GM19397 (cell line): ENCODE measurements around the gene KCTD11.

ENCODE experiments used
- ATAC-seq: cut with Tn5 transposase; IDR thresholded peaks from one replicate; pipeline ENCODE4 v1.9.1; 2021; ENCODE audit warnings: mild to moderate bottlenecking, moderate library complexity; ENCODE audit not compliant: unreplicated experiment

Gene KCTD11

GRCh38 chr17:7370853-7371252, 18.9 kb downstream of the KCTD11 start:
- no peak for ATAC-seq

- ATAC-seq: no peak
Observed at GRCh38 chr17:7374353-7374752, 22.4 kb downstream of the KCTD11 start.

DNA sequence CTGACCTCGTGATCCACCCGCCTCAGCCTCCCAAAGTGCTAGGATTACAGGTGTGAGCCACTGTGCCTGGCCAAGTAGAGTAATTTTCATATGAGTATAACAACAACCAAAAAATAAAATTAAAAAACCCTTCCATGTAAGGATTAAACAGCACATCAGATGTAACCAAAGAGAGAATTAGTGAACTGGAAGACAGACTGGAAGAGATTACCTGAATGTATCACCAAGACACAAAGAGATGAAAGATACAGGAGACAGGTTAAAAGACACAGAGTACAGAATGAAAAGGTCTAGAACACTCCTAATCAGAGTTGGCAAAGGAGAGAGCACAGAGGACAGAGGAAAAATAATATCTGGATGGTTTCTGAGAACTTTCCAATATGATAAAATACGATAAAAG, 27.2 kb downstream of the KCTD11 start:
- no peak for ATAC-seq

GRCh38 chr17:7380321-7380720, 28.4 kb downstream of the KCTD11 start:
- no peak for ATAC-seq

DNA sequence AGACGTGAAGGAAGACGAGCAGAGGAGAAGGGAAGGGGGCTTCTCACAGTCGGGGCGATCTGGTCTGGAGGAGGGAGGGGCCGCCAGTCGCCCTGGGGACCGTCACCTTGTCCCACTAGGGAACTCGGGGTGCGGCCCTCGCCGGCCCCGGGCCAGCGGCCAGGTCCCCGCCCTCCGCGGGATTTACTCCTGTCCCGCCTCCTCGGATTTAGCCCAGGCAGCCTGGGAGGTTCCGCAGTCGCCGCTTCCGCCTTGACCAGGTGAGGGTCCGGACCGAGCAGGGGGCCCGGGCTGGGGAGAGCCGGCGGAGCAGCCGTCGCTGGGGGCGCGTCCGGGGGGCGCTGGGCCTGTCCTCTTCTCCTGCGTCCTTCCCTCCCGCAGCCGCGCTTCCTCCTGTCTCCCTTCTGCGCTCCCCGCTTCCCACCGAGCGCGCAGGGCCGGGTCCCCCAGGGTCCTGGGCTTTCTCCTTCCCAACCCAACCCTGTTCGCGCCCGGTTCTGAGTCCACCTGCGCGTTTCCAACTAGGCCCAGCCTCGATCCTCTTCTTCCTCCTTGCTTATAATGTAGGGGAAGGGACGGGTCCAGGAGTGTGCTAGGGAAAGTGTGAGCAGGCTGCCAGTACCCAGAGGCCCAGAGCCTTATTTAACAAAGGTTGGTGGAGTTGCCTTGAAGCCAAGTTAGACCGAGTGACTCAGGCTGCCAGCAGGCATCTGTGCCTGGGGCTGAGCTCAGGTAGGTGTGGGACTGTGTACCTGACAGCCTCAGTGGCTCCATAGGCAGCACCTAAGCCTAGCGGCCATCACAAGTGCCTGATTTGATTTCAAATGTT, 29.1 kb downstream of the KCTD11 start, which contains the start of gene TNK1:
TNK1 (plus strand) TSS at position 235 of the 829 bp plus-strand sequence. CDS start 1,838 bp downstream, outside the sequence.
- no peak for ATAC-seq

GRCh38 chr17:7382901-7383300, 30.9 kb downstream of the KCTD11 start:
- ATAC-seq: no peak

- no peak for ATAC-seq
Observed at GRCh38 chr17:7383371-7383741, 31.4 kb downstream of the KCTD11 start.

DNA sequence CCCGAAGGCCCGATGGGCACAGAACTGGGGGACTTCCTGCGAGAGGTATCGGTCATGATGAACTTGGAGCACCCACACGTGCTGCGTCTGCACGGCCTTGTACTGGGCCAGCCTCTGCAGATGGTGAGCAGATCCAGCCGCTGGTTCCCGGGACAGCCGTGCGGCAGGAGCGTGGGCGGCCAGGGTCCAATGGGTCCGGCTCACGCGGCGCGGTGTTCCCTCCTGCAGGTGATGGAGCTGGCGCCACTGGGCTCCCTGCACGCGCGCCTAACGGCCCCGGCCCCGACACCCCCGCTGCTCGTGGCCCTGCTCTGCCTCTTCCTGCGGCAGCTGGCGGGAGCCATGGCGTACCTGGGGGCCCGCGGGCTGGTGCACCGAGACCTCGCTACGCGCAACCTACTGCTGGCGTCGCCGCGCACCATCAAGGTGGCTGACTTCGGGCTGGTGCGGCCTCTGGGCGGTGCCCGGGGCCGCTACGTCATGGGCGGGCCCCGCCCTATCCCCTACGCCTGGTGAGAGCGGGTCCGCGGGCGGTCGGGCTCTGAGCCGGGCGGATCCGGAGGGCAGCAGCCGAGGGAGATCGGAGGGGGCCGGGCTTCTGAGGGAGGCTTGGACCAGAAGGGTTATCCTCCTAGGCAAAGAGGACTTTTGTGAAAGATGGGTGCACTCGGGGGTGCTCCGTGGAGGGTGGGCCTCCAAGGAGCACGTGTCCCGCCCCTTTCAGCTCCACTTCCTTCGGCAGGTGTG, 32.0 kb downstream of the KCTD11 start:
- ATAC-seq: peak; percentile 67

GRCh38 chr17:7384489-7385081, 32.6 kb downstream of the KCTD11 start:
- no peak for ATAC-seq

DNA sequence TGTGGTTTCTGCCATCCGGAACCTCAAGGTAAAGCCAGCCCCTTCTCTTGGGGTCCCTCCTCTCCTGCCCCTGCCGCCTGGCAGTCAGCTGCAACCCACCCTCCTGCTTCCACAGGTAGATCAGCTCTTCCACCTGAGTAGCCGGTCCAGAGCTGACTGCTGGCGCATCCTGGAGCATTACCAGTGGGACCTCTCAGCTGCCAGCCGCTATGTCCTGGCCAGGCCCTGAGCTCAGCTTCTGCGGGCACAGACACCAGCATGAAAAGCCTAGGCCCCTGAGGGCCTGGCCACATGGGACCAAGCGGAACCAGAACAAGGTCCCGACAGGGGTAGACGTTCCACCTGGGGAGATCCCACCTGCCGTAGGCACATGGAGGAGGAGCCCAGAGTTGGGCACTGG, 36.9 kb downstream of the KCTD11 start:
- no peak for ATAC-seq

DNA sequence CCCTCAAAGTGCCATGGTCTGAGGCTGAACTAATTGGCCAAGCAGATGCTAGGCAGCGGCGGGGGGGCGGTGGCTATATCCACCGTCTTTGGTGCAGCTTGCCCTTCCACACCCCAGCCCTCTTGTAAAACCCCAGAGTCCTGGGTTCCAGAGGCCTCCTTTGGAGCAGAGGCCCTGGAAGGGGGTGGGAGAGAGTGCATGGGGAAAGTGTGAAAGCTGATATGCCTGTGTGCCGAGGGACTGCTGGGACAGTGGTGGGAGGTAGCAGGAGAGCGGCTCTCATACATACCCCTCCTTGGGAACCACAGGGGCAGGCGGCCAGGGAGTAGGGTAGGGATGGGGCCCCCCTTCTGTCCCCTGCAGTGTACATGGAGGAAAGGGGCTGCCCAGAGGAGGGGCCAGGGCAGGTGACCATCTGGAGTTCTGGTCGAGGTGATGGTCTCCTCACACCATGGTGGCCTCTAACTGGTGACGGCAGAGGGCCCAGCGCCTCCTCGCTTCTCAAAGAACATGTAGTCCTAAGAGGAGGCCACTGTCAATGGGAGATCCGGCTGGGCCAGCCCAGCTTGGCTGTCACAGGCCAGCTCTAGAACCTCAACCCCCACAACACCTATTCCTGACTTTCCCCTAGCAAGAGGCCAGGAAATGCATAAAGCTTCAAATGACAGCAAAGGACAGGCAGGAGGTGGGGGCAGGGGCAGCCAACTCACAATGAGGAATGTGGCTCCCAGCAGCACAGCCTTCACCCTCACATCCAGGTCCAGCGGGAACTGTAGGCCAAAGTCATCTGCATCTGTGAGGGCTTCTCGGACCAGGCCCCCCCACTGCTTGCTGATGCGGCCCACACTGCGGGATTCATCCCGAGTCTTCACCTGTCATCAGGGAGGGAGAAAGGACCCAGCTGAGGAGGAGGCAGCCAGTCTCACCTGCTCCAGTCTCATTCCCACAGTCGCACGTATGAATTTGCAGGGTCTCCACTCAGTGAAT, 38.3 kb downstream of the KCTD11 start:
- no peak for ATAC-seq

- no peak for ATAC-seq
Observed at GRCh38 chr17:7391307-7391706, 39.3 kb downstream of the KCTD11 start.

DNA sequence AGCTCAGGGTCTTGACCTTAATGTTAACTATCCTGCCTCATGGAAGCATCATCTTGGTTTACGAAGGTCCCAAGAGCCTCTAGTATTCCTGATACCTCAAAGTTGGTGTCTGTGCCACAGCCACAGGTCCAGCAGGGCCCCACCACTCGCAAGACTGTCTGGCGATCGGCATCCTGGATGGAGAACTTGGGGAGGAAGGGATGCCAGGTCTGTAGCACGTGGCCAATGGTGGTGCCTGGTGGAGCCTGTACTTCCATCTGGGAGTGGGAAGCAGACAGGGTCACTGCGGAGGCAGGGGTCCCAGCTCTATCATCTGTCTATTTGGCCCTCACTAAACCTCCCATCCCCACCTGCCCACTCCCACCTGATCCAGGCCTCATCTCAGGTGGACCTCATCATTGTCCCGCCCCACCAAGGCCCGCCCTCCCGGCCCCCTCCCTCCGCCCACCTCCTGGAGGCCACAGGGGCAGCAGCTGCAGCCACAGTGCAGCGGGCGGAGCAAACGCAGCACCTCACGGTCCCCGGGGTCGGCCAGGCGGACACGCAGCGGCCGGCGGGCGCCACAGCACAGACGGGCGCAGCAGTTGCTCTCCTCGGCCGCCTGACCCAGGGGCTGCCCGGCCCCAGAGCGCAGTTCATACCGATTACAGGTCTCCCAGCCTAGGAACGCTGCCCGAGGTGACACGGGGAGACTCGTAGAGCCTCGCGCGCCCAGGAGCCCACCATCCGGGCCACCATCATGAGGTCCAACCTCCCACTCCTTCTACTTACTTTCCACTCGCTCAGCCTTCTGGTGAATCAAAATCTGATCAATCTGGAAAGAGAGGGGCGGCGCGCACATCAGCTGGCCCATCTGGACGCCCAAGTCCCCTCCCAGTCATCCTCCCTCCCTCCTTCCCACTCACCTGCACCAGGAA, 41.0 kb downstream of the KCTD11 start:
- no peak for ATAC-seq

- ATAC-seq: peak; percentile 25
Observed at GRCh38 chr17:7393613-7394451, 41.9 kb downstream of the KCTD11 start.

DNA sequence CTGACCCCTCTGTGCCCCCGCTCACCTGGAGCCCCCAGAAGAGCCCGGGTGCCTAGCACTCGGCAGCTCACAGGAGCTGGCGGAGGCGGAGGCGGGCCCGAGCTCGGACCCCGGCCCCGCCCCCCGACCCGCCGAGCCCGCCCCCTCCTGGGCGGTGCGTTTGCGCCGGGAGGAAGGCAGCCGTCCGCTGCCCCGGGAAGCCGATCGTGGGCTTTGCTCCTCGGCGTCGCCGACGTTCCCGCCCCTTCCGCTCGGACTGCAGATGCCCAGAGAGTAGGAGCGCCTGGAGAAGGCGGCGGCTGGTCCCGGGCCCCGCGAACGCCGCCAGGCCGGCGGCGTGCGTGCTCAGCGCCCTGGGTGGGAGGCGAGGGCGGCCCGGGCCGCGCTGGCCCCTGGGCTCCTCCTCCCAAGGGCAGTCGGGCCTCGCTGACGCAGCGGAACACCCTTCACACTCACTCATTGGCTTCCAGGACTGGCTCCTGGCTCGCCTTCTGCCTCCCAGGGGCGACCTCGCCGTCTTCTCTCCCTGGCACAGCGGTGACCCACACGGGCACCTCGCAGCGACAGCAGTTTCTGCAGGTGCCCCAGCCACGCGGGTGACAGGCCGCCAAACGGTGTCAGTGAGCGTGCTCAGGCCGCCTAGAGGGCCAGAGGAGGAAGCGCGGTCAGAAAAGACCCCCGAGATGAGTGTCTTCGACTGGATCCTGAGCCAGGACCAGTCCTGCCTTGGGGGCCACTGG, 42.7 kb downstream of the KCTD11 start, which contains the start of gene PLSCR3:
PLSCR3 (minus strand) TSS at position 74 of the 740 bp plus-strand sequence. CDS start 415 bp downstream, outside the sequence.
- ATAC-seq: peak; percentile 80

- no peak for ATAC-seq
Observed at GRCh38 chr17:7396147-7396546, 44.2 kb downstream of the KCTD11 start.

DNA sequence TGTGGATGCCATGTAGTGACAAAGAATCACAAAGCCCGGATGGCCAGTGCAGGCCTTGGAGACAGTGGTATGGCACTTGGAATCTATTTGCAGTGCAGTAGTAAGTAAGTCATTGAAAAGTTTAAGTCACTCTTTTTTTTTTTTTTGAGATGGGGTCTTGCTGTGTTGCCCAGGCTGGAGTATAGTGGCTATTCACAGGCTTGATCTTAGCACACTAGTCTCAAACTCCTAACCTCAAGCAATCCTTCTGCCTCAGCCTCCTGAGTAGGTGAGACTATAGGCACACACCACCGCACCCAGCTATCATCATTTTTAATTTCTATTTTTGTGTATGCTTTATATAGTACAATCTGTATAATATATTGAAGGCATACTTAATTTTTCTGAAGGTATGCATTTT, 46.6 kb downstream of the KCTD11 start:
- no peak for ATAC-seq
